H1 (cell line): ENCODE data around the gene C5AR2. TPM values are rescaled to one million over a fixed set of nuclear protein-coding genes. Genes with fewer than 3 reads are reported as not detected.

Experiments used
- CTCF ChIA-PET: fragments of 300-600 bp; sonication (Branson Sonifier 250); formaldehyde crosslinking; loops from one replicate; lab custom pipeline; 2021; ENCODE audit not compliant: partially characterized antibody; lab: Charles Lee
- POLR2A ChIA-PET: fragments of 300-600 bp; sonication (Branson Sonifier 250); formaldehyde crosslinking; loops from one replicate; lab custom pipeline; 2021; ENCODE audit warnings: inconsistent platforms; ENCODE audit not compliant: partially characterized antibody; lab: Charles Lee
- DNase-seq, 2 experiments: peaks; one replicate each; pipeline versions ENCODE4 v3.0.0 to v3.0.0-alpha.2; 2010 to 2022; ENCODE audit warnings: low spot score in 2 of 2, low read depth in 1 of 2, mixed read lengths in 1 of 2
- FAIRE-seq: peaks from 2 replicates; lab custom pipeline; 2011; peaks lifted over from hg19 to GRCh38; lab: Jason Lieb, UNC
- H2AFZ ChIP-seq: 2 replicates; pipeline ENCODE4 v1.8.1; 2012; ENCODE audit warnings: low read length, inconsistent platforms
- H2AK5ac ChIP-seq: 2 replicates; pipeline ENCODE4 v1.6.1; 2013; ENCODE audit warnings: low read depth, low read length
- H2BK120ac ChIP-seq: replicated peaks from 2 replicates; pipeline ENCODE3; 2013; ENCODE audit warnings: low read depth, low read length, inconsistent platforms
- H2BK12ac ChIP-seq: 2 replicates; pipeline ENCODE4 v1.6.1; 2013; ENCODE audit warnings: low read depth, low read length
- H2BK15ac ChIP-seq: 2 replicates; pipeline ENCODE4 v1.6.1; 2013; ENCODE audit warnings: low read length
- H2BK20ac ChIP-seq: 2 replicates; pipeline ENCODE4 v1.6.1; 2013; ENCODE audit warnings: low read length
- H2BK5ac ChIP-seq: 2 replicates; pipeline ENCODE4 v1.6.1; 2013; ENCODE audit warnings: low read depth, low read length
- H3K14ac ChIP-seq: 2 replicates; pipeline ENCODE4 v1.6.1; 2013; ENCODE audit warnings: inconsistent platforms; ENCODE audit not compliant: insufficient read length
- H3K18ac ChIP-seq: 2 replicates; pipeline ENCODE4 v1.6.1; 2013; ENCODE audit warnings: low read length; ENCODE audit errors: extremely low read depth
- H3K23ac ChIP-seq: 2 replicates; pipeline ENCODE4 v1.6.1; 2013; ENCODE audit warnings: inconsistent platforms; ENCODE audit not compliant: insufficient read length
- H3K23me2 ChIP-seq: 2 replicates; pipeline ENCODE4 v1.6.1; 2013; ENCODE audit warnings: low read depth, low read length
- H3K27ac ChIP-seq: 2 replicates; pipeline ENCODE4 v1.6.1; 2011; ENCODE audit warnings: low read depth, low read length, inconsistent platforms
- H3K27me3 ChIP-seq, 4 experiments: replicated peaks in 1 of 4; 1 replicate in 1 of 4; 2 replicates in 3 of 4; pipeline versions ENCODE4 v1.6.1 to v1.8.1; 2011 to 2013; ENCODE audit warnings: low read length in 3 of 4, mild to moderate bottlenecking in 3 of 4, inconsistent platforms in 2 of 4, mixed read lengths in 2 of 4, moderate library complexity in 1 of 4; ENCODE audit not compliant: control insufficient read depth in 3 of 4, insufficient read depth in 3 of 4; ENCODE audit errors: extremely low read depth in 1 of 4
- H3K36me3 ChIP-seq, 4 experiments: 2 replicates each; pipeline versions ENCODE4 v1.6.1 to v1.8.1; 2011 to 2013; ENCODE audit warnings: mild to moderate bottlenecking in 4 of 4, low read length in 3 of 4, moderate library complexity in 2 of 4, control low read depth in 1 of 4, inconsistent platforms in 1 of 4; ENCODE audit not compliant: insufficient read depth in 4 of 4, control insufficient read depth in 2 of 4
- H3K4ac ChIP-seq: replicated peaks from 2 replicates; pipeline ENCODE3; 2013; ENCODE audit warnings: low read length, low read depth, mixed read lengths, inconsistent platforms; ENCODE audit not compliant: insufficient read length
- H3K4me1 ChIP-seq, 4 experiments: replicated peaks in 1 of 4; 1 replicate in 1 of 4; 2 replicates in 3 of 4; pipeline versions ENCODE4 v1.6.1 to v1.8.1; 2011 to 2013; ENCODE audit warnings: low read length in 3 of 4, inconsistent platforms in 2 of 4, mixed read lengths in 1 of 4; ENCODE audit not compliant: insufficient read depth in 4 of 4, control insufficient read depth in 3 of 4
- H3K4me2 ChIP-seq, 2 experiments: 2 replicates each; pipeline versions ENCODE4 v1.6.1 to v1.8.1; 2011 to 2013; ENCODE audit warnings: low read depth in 2 of 2, low read length in 2 of 2, control low read depth in 1 of 2, inconsistent platforms in 1 of 2, mild to moderate bottlenecking in 1 of 2; ENCODE audit not compliant: insufficient read depth in 1 of 2
- H3K4me3 ChIP-seq, 4 experiments: fragments of 200-600, 300-600 bp in 1 of 4; sonication (generic), shearing (Covaris generic), sonication (Bioruptor Twin) in 1 of 4; 2 replicates each; pipeline versions ENCODE4 v1.5.1 to v1.8.1; 2011 to 2016; ENCODE audit warnings: low read length in 4 of 4, low read depth in 3 of 4, control low read depth in 2 of 4, inconsistent platforms in 2 of 4, mild to moderate bottlenecking in 2 of 4, mixed read lengths in 1 of 4, moderate library complexity in 1 of 4; ENCODE audit not compliant: insufficient read depth in 2 of 4; ENCODE audit errors: extremely low read depth in 1 of 4
- H3K56ac ChIP-seq: replicated peaks from 2 replicates; pipeline ENCODE3; 2013; ENCODE audit warnings: low read depth, mild to moderate bottlenecking, mixed read lengths, low read length, inconsistent platforms; ENCODE audit not compliant: insufficient read length
- H3K79me1 ChIP-seq: 2 replicates; pipeline ENCODE4 v1.6.1; 2013; ENCODE audit warnings: low read depth, low read length, control low read depth
- H3K79me2 ChIP-seq, 2 experiments: 2 replicates each; pipeline versions ENCODE4 v1.6.1 to v1.8.1; 2012 to 2013; ENCODE audit warnings: low read length in 2 of 2, mild to moderate bottlenecking in 2 of 2, inconsistent platforms in 1 of 2; ENCODE audit not compliant: insufficient read depth in 2 of 2, control insufficient read depth in 1 of 2
- H3K9ac ChIP-seq, 4 experiments: replicated peaks in 1 of 4; 1 replicate in 1 of 4; 2 replicates in 3 of 4; pipeline versions ENCODE4 v1.6.1 to v1.8.1; 2011 to 2013; ENCODE audit warnings: low read depth in 3 of 4, low read length in 3 of 4, control low read depth in 2 of 4, mild to moderate bottlenecking in 2 of 4, moderate library complexity in 2 of 4, inconsistent platforms in 1 of 4; ENCODE audit errors: extremely low read depth in 1 of 4
- H3K9me3 ChIP-seq, 2 experiments: 2 replicates each; pipeline versions ENCODE4 v1.6.1 to v1.8.1; 2012 to 2013; ENCODE audit warnings: mild to moderate bottlenecking in 2 of 2, moderate library complexity in 2 of 2, control low read depth in 1 of 2, inconsistent platforms in 1 of 2, low read depth in 1 of 2, low read length in 1 of 2, mixed read lengths in 1 of 2; ENCODE audit not compliant: insufficient read depth in 2 of 2
- H4K20me1 ChIP-seq, 2 experiments: replicated peaks in 1 of 2; 2 replicates each; pipeline versions ENCODE3 to v1.8.1; 2011 to 2013; ENCODE audit warnings: inconsistent platforms in 2 of 2, low read length in 2 of 2, mild to moderate bottlenecking in 1 of 2; ENCODE audit not compliant: insufficient read depth in 2 of 2, control insufficient read depth in 1 of 2
- H4K5ac ChIP-seq: 2 replicates; pipeline ENCODE4 v1.6.1; 2013; ENCODE audit warnings: low read length, low read depth, mixed read lengths, inconsistent platforms; ENCODE audit not compliant: insufficient read length
- H4K8ac ChIP-seq: 2 replicates; pipeline ENCODE4 v1.8.0; 2013; ENCODE audit warnings: mild to moderate bottlenecking, moderate library complexity, low read length, inconsistent platforms; ENCODE audit not compliant: insufficient read depth; ENCODE audit errors: extremely low read depth
- H4K91ac ChIP-seq: replicated peaks from 2 replicates; pipeline ENCODE3; 2013; ENCODE audit warnings: low read length, mixed read lengths, inconsistent platforms; ENCODE audit not compliant: insufficient read length
- BRCA1 ChIP-seq: IDR thresholded peaks from 2 replicates; pipeline ENCODE4 v1.6.1; 2012; ENCODE audit warnings: low read depth, low read length, improper control_type of control experiment
- CBX5 ChIP-seq: fragments of 300-800, 300-1000 bp; sonication (generic); IDR thresholded peaks from 2 replicates; pipeline ENCODE4 v1.7.1; 2016; ENCODE audit warnings: antibody characterized with exemption, low read length, low read depth
- CEBPB ChIP-seq: IDR thresholded peaks from 2 replicates; pipeline ENCODE4 v1.6.1; 2012; ENCODE audit warnings: low read depth, low read length
- FOSL1 ChIP-seq: IDR thresholded peaks from 2 replicates; pipeline ENCODE4 v1.6.1; 2011; ENCODE audit warnings: mild to moderate bottlenecking, low read depth, low read length, moderate library complexity; ENCODE audit not compliant: insufficient read depth
- PHF8 ChIP-seq: fragments of 200-600 bp; sonication (generic); conservative IDR thresholded peaks from 2 replicates; pipeline ENCODE4 v1.7.1; 2012; ENCODE audit warnings: low read depth, mild to moderate bottlenecking, inconsistent platforms, low read length, moderate library complexity
- POLR2AphosphoS5 ChIP-seq: IDR thresholded peaks from 2 replicates; pipeline ENCODE4 v1.6.1; 2011; ENCODE audit warnings: low read depth, low read length
- POU5F1 ChIP-seq: IDR thresholded peaks from 2 replicates; pipeline ENCODE4 v1.6.1; 2011; ENCODE audit warnings: low read depth, mild to moderate bottlenecking, low read length, moderate library complexity
- RAD21 ChIP-seq, 2 experiments: IDR thresholded peaks in 1 of 2; conservative IDR thresholded peaks in 1 of 2; 2 replicates each; pipeline ENCODE4 v1.6.1; 2011; ENCODE audit warnings: low read depth in 2 of 2, low read length in 2 of 2, improper control_type of control experiment in 1 of 2, inconsistent platforms in 1 of 2, mild to moderate bottlenecking in 1 of 2, moderate library complexity in 1 of 2
- SUZ12 ChIP-seq: fragments of 200-600 bp; sonication (generic); IDR thresholded peaks from 2 replicates; pipeline ENCODE4 v1.6.1; 2012; ENCODE audit warnings: mild to moderate bottlenecking, inconsistent platforms, low read length, moderate library complexity, mixed read lengths
- WGBS, 2 experiments: shearing (Covaris generic) in 1 of 2; methylation state at CpG; one replicate each; pipeline versions ENCODE4 v1.1.6 to v1.1.7; 2013 to 2015; ENCODE audit warnings: low lambda C conversion rate in 2 of 2, mixed read lengths in 2 of 2, inconsistent platforms in 1 of 2, low coverage in 1 of 2, missing lambda C conversion rate in 1 of 2; ENCODE audit not compliant: insufficient replicate concordance in 2 of 2, insufficient coverage in 1 of 2, insufficient read length in 1 of 2; ENCODE audit errors: extremely low coverage in 1 of 2, missing lambda C conversion rate in 1 of 2; 5-methylcytosine and 5-hydroxymethylcytosine counted together
- polyA plus RNA-seq, 7 experiments: library from polyadenylated mRNA; depleted of rRNA in 3 of 7; stranded (reverse) in 5 of 7; unstranded in 2 of 7; fragments of >200 nt in 5 of 7; fragments of 200-250 nt in 2 of 7; gene quantifications; 1 replicate in 5 of 7; 2 replicates in 1 of 7; 4 replicates in 1 of 7; pipeline versions ENCODE4 v1.2.1 to v1.2.3, GENCODE V29; 2011 to 2013; ENCODE audit warnings: missing spikeins in 2 of 7, mixed read lengths in 2 of 7
- total RNA-seq: library from RNA; stranded (reverse); fragmentation: NEBNext Ultra II Directional; extraction: Animal tissue kit (Norgen Biotek cat#: 25700); gene quantifications from 2 replicates; pipeline ENCODE4 v1.2.1, GENCODE V29; 2021
- TF ChIP-seq, protein P1 (sequence below): IDR thresholded peaks from 2 replicates; pipeline ENCODE4 v1.6.1; 2011; ENCODE audit warnings: low read depth, mild to moderate bottlenecking, low read length; ENCODE audit not compliant: insufficient read depth
- TF ChIP-seq, protein P2 (sequence below), 3 experiments: IDR thresholded peaks; 1 replicate in 2 of 3; 2 replicates in 1 of 3; pipeline versions ENCODE4 v1.5.1 to v1.6.1; 2011; ENCODE audit warnings: low read length in 3 of 3, mild to moderate bottlenecking in 3 of 3, inconsistent platforms in 2 of 3, low read depth in 1 of 3, moderate library complexity in 1 of 3; ENCODE audit not compliant: insufficient read depth in 1 of 3; ENCODE audit errors: control extremely low read depth in 1 of 3

C5AR2 gene
- total and polyA plus RNA-seq, 2 of the 8 experiments (the other 6 are each of a cell fraction or from before 2014, with no cell fraction given): 0.08 to 0.15 TPM

DNA sequence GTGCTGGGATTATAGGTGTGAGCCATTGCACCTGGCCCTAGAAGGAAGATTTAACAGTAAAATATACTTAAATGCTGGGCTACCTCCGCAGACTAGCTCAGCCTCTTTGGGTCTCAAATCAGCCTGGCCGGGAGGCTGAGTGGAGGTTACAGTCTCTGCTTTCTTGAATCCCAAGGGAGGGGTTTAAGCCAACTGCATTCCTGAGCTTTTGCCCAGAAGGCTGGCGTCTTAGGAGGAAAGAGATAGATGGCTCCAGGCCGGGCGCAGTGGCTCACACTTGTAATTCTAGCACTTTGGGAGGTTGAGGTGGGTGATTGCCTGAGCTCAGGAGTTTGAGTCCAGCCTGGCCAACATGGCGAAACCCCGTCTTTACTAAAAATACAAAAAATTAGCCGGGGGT lies 22.9 kb upstream of the C5AR2 start:
- H2BK12ac ChIP-seq: no peak overlapping the region
- no peak overlapping the region for H2AFZ ChIP-seq
- no peak overlapping the region for H2BK120ac ChIP-seq
- H4K5ac ChIP-seq: no peak overlapping the region
- no peaks in the 10 kb centered on the region for H3K36me3 ChIP-seq
- H3K9me3 ChIP-seq: no peaks in the 10 kb centered on the region
- no peak overlapping the region for H3K4ac ChIP-seq
- H3K23me2 ChIP-seq: no peaks in the 10 kb centered on the region
- no peak for FAIRE-seq
- no peak overlapping the region for H3K4me3 ChIP-seq
- no peak overlapping the region for H3K9ac ChIP-seq
- H4K8ac ChIP-seq: no peak overlapping the region
- no peak overlapping the region for H3K56ac ChIP-seq
- H3K23ac ChIP-seq: no peak overlapping the region
- no peaks in the 10 kb centered on the region for H4K20me1 ChIP-seq
- H2BK20ac ChIP-seq: no peak overlapping the region
- H2AK5ac ChIP-seq: no peak overlapping the region
- H3K18ac ChIP-seq: no peak overlapping the region
- no peak overlapping the region for H3K27ac ChIP-seq
- H3K4me2 ChIP-seq: no peak overlapping the region
- ChIA-PET POLR2A (interaction anchor here (0.8 kb wide), 1 partner anchor 17 kb away, joined by 3 read pairs; no protein-coding TSS in a partner anchor), CTCF (interaction anchor here (0.8 to 3.3 kb wide), 9 partner anchors 10 to 82 kb away, joined by 3 to 12 read pairs (median 4); partner anchors contain the start of gene DHX34)
- no peak overlapping the region for H2BK5ac ChIP-seq
- H2BK15ac ChIP-seq: no peak overlapping the region
- H3K27me3 ChIP-seq: no peaks in the 10 kb centered on the region
- no peaks in the 10 kb centered on the region for H3K79me1 ChIP-seq
- no peak overlapping the region for H3K14ac ChIP-seq
- no peaks in the 10 kb centered on the region for H3K79me2 ChIP-seq
- H4K91ac ChIP-seq: no peak overlapping the region
- no peak for DNase-seq
- H3K4me1 ChIP-seq: peaks cover 0 to 2% (median 0%) of the 10 kb centered on the region in 4 experiments; a peak in 2 of 7 replicates
- 82% methylated on average over 8 of the region's 8 CpGs; no CpG with 5 or more reads in 1 of the 2 experiments for WGBS, 2 experiments
- no peak for TF ChIP-seq SUZ12
- no peak for TF ChIP-seq PHF8
- TF ChIP-seq, protein P1, sequence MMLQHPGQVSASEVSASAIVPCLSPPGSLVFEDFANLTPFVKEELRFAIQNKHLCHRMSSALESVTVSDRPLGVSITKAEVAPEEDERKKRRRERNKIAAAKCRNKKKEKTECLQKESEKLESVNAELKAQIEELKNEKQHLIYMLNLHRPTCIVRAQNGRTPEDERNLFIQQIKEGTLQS: no peak
- TF ChIP-seq, protein P2, sequence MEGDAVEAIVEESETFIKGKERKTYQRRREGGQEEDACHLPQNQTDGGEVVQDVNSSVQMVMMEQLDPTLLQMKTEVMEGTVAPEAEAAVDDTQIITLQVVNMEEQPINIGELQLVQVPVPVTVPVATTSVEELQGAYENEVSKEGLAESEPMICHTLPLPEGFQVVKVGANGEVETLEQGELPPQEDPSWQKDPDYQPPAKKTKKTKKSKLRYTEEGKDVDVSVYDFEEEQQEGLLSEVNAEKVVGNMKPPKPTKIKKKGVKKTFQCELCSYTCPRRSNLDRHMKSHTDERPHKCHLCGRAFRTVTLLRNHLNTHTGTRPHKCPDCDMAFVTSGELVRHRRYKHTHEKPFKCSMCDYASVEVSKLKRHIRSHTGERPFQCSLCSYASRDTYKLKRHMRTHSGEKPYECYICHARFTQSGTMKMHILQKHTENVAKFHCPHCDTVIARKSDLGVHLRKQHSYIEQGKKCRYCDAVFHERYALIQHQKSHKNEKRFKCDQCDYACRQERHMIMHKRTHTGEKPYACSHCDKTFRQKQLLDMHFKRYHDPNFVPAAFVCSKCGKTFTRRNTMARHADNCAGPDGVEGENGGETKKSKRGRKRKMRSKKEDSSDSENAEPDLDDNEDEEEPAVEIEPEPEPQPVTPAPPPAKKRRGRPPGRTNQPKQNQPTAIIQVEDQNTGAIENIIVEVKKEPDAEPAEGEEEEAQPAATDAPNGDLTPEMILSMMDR (IDR thresholded peaks at IDR 0.05; ENCODE audit: control extremely low read depth in 1 of 3, insufficient read depth in 1 of 3, low read depth in 1 of 3, low read length in 3 of 3): no peak
- no peak for TF ChIP-seq RAD21 (IDR thresholded peaks at IDR 0.05 in 1 of 2, conservative IDR thresholded peaks at IDR 0.05 in 1 of 2; ENCODE audit: low read depth in 2 of 2, low read length in 2 of 2)
- TF ChIP-seq FOSL1: no peak
- TF ChIP-seq POU5F1: no peak
- no peak for TF ChIP-seq CBX5
- no peak for TF ChIP-seq POLR2AphosphoS5
- no peak for TF ChIP-seq BRCA1
- no peak for TF ChIP-seq CEBPB
